Measurements from ENCODE around the gene SLC22A24. TPM values are rescaled to one million over a fixed set of nuclear protein-coding genes. Genes with fewer than 3 reads are reported as not detected.
"Not testable (repeated sequence)": the region's sequence is repeated elsewhere in the genome, so short reads cannot be mapped to it uniquely, and the experiment has no call there.

SLC22A24 gene
- total RNA-seq, 3 donors from 2014 or later, result not detected

DNA sequence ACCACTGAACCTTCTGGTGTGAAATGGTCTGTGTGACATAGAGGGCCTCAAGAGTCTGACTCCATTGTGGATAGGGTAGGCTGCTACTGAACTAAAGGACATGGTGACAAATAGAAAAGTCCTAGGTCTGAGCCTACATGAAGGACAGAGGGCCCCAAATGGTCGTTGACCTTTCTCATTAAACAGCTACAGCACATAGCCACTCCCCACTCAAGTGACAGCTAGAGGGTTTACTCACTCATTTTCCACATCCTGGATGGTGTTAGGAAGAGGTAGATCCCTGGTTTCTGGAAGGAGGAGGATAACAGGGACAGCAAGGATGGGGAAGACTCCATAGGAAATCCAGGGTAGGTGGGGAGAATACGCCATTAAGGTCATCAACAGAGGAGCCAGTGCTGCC lies 63.3 kb downstream of the SLC22A24 start:
- intact Hi-C loops (cut with DNase I, micrococcal nuclease), result no loop called here
- ATAC-seq, result no peak

DNA sequence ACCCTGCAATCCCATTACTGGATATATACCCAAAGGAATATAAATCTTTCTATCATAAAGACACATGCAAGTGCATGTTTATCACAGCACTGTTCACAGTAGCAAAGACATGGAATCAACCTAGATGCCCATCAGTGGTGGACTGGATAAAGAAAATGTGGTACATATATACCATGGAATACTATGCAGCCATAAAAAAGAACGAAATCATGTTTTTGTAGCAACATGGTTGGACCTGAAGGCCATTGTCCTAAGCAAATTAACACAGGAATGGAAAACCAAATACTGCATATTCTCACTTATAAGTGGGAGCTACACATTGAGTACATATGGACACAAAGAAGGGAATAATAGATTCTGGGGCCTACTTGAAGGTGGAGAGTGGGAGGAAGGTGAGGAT lies 97.8 kb downstream of the SLC22A24 start:
- H3K4me1 ChIP-seq (ENCODE audit: low read depth); H3K36me3 ChIP-seq (ENCODE audit: low read depth); ATAC-seq; intact Hi-C loops (cut with DNase I, micrococcal nuclease); H3K4me3 ChIP-seq; DNase-seq; H3K9me3 ChIP-seq: not testable (repeated sequence)

More for the DNA sequence above, 63.3 kb downstream of the SLC22A24 start:
- Histone ChIP-seq H3K4me1 (ENCODE audit: low read depth) (no peaks in the 10 kb centered on the region), H3K36me3 (ENCODE audit: low read depth) (no peaks in the 10 kb centered on the region), H3K4me3 (no peak overlapping the region), H3K9me3 (no peaks in the 10 kb centered on the region)
- peak in 1 of 3 donors; percentile 1 for DNase-seq
- TF ChIP-seq, protein P1, sequence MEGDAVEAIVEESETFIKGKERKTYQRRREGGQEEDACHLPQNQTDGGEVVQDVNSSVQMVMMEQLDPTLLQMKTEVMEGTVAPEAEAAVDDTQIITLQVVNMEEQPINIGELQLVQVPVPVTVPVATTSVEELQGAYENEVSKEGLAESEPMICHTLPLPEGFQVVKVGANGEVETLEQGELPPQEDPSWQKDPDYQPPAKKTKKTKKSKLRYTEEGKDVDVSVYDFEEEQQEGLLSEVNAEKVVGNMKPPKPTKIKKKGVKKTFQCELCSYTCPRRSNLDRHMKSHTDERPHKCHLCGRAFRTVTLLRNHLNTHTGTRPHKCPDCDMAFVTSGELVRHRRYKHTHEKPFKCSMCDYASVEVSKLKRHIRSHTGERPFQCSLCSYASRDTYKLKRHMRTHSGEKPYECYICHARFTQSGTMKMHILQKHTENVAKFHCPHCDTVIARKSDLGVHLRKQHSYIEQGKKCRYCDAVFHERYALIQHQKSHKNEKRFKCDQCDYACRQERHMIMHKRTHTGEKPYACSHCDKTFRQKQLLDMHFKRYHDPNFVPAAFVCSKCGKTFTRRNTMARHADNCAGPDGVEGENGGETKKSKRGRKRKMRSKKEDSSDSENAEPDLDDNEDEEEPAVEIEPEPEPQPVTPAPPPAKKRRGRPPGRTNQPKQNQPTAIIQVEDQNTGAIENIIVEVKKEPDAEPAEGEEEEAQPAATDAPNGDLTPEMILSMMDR (IDR thresholded peaks at IDR 0.05), result no peak

DNA sequence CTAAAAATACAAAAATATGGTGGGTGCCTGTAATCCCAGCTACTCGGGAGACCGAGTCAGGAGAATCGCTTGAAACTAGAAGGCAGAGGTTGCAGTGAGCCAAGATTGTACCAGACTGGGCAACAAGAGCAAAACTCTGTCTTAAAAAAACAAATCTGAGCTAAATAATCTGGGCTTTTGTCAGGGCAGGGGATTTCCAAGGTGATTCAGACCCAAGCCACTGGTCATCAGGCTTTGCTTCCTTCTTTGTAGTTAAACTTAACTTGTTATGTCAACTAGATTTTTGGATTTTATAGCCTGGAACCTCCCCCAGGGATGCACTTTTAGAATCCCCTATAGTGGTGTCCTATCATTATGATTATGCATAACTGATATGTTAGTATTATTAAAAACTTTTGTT lies 101.4 kb downstream of the SLC22A24 start:
- intact Hi-C loops (cut with DNase I, micrococcal nuclease), result no loop called here
- no peak overlapping the region for H3K4me3 ChIP-seq

DNA sequence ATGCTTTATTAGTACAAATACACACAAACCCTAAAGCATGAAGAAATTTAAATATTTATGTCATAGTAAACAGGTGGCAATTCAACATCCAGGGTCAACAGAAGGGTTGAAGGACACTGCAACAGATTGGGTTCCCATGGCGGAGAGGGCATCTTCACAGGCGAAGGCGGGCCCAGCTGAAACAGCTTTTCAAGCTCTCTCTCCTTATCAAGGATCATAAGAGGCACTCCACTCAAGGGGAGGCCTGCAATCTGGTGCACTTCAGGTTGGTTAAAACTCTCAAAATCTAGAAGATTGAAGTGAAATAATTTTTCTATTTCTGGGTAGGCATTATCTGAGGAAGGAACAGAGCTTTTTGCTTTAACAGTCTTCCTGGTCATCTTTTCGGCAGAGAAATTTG lies 111.6 kb downstream of the SLC22A24 start:
- Histone ChIP-seq H3K4me1 (ENCODE audit: low read depth) (no peaks in the 10 kb centered on the region), H3K4me3 (no peak overlapping the region), H3K36me3 (ENCODE audit: low read depth) (no peaks in the 10 kb centered on the region), H3K9me3 (no peaks in the 10 kb centered on the region)
- intact Hi-C loops (cut with DNase I, micrococcal nuclease), result loop anchor here in 1 of 2 donors (10.0 kb wide), 1 partner anchor 182 kb away; no protein-coding TSS in a partner anchor
- ATAC-seq (no peak), DNase-seq (no peak)
- TF ChIP-seq, protein P1 (IDR thresholded peaks at IDR 0.05), result no peak

More for the DNA sequence above, 101.4 kb downstream of the SLC22A24 start:
- ATAC-seq, result no peak
- no peaks in the 10 kb centered on the region for H3K36me3 ChIP-seq (ENCODE audit: low read depth)
- no peaks in the 10 kb centered on the region for H3K9me3 ChIP-seq
- no peaks in the 10 kb centered on the region for H3K4me1 ChIP-seq (ENCODE audit: low read depth)
- TF ChIP-seq, protein P1 (IDR thresholded peaks at IDR 0.05), result no peak
- no peak for DNase-seq

Other genes with a start within 250 kb of the SLC22A24 start
- gene CHRM1, start 222.9 kb downstream of the SLC22A24 start, total RNA-seq, result 1 to 10 TPM in 1 of 3 donors, under 1 TPM in 2; 0.89 to 1.4 (median 0.96) TPM
- gene SLC22A6, start 159.3 kb downstream of the SLC22A24 start, total RNA-seq, result not detected
- gene SLC22A8, start 128.4 kb downstream of the SLC22A24 start, total RNA-seq, result not detected
- gene SLC22A25, start 99.4 kb upstream of the SLC22A24 start, total RNA-seq, result not detected
- not detected for gene SLC22A9, start 225.6 kb upstream of the SLC22A24 start, total RNA-seq